ENCODE measurements around the gene TMEM129. TPM values are rescaled to one million over a fixed set of nuclear protein-coding genes. Genes with fewer than 3 reads are reported as not detected.

Gene TMEM129
- total RNA-seq, 1 experiment from 2014 or later = 29.8 TPM

DNA sequence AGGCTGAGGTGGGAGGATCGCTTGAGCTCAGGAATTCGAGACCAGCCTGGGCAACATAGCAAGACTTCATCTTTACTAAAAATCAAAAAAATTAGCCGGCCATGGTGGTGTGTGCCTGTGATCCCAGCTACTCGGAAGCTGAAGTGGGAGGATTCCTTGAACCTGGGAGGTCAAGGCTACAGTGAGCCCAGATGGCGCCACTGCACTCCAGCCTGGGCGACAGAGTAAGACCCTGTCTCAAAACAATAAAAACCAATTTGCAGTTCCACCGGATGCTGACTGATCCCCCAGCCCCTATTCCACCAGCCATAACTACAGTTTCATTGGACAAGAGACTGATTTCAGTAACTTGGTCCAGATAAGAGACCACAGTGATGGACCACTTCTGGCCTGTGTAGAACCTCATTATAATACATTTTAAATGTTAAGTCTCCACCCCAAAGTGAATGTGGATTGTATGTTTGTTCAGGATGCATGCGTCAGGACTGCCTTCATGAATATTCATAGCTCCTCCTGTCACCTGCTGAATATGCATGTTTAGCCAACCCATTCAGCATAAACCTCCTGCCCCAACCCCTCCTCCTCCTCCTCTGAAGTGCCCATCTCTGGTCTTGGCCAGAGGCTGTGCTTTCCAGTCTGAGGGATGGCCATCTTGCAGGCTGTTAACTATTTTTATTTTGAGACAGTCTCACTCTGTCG is 6.7 kb downstream of the TMEM129 start:
- intact Hi-C loops (cut with micrococcal nuclease; ENCODE audit: unreplicated experiment) = no loop called here
- peak overlapping the region; percentile 88 for H3K4me3 Mint-ChIP-seq (ENCODE audit: low read depth, unreplicated experiment)
- peaks cover 12% of the 10 kb centered on the region for H3K4me1 Mint-ChIP-seq (ENCODE audit: low read depth, unreplicated experiment)
- H3K36me3 Mint-ChIP-seq (ENCODE audit: insufficient read depth, unreplicated experiment) = peaks cover 73% of the 10 kb centered on the region
- TF ChIP-seq CTCF (IDR thresholded peaks at IDR 0.05; ENCODE audit: unreplicated experiment) = no peak
- CTCF ChIA-PET = no interaction called here
- H3K9me3 Mint-ChIP-seq (ENCODE audit: low read depth, unreplicated experiment) = no peaks in the 10 kb centered on the region
- no TSS peak for BruUV-seq (replicated peaks)
- H3K27ac Mint-ChIP-seq (ENCODE audit: unreplicated experiment) = no peak overlapping the region
- H3K27me3 Mint-ChIP-seq (ENCODE audit: unreplicated experiment) = no peaks in the 10 kb centered on the region
- no peak for DNase-seq

GRCh38 chr4:1713003-1713851 is 7.9 kb downstream of the TMEM129 start:
- intact Hi-C loops (cut with micrococcal nuclease; ENCODE audit: unreplicated experiment) = no loop called here
- Mint-ChIP-seq H3K4me3 (ENCODE audit: low read depth, unreplicated experiment) (peak overlapping the region; percentile 88), H3K36me3 (ENCODE audit: insufficient read depth, unreplicated experiment) (peaks cover 71% of the 10 kb centered on the region), H3K4me1 (ENCODE audit: low read depth, unreplicated experiment) (peaks cover 21% of the 10 kb centered on the region), H3K27ac (ENCODE audit: unreplicated experiment) (peak overlapping the region; percentile 92), H3K9me3 (ENCODE audit: low read depth, unreplicated experiment) (no peaks in the 10 kb centered on the region), H3K27me3 (ENCODE audit: unreplicated experiment) (no peaks in the 10 kb centered on the region)
- no peak for TF ChIP-seq CTCF (IDR thresholded peaks at IDR 0.05; ENCODE audit: unreplicated experiment)
- CTCF ChIA-PET = interaction anchor here (0.5 kb wide), 1 partner anchor 291 kb away, joined by 4 read pairs; no protein-coding TSS in a partner anchor
- TSS peak; percentile 75 for BruUV-seq (replicated peaks)
- peak; percentile 47 for DNase-seq

GRCh38 chr4:1712216-1713002 is 8.7 kb downstream of the TMEM129 start, which contains the start of gene SLBP:
SLBP (minus strand) TSS chr4:1712319; CDS start chr4:1712188, 131 bp downstream.
- CTCF ChIA-PET = interaction anchor here (0.5 to 1.0 kb wide), 5 partner anchors 12 to 292 kb away, joined by 4 to 5 read pairs (median 5); no protein-coding TSS in a partner anchor
- peak; percentile 96 for DNase-seq
- Mint-ChIP-seq H3K36me3 (ENCODE audit: insufficient read depth, unreplicated experiment) (peaks cover 66% of the 10 kb centered on the region), H3K27ac (ENCODE audit: unreplicated experiment) (peak within 1 kb of the TSS; percentile 92), H3K9me3 (ENCODE audit: low read depth, unreplicated experiment) (no peaks in the 10 kb centered on the region), H3K4me3 (ENCODE audit: low read depth, unreplicated experiment) (peak within 1 kb of the TSS; percentile 88), H3K27me3 (ENCODE audit: unreplicated experiment) (no peaks in the 10 kb centered on the region), H3K4me1 (ENCODE audit: low read depth, unreplicated experiment) (peaks cover 21% of the 10 kb centered on the region)
- TF ChIP-seq CTCF (IDR thresholded peaks at IDR 0.05; ENCODE audit: unreplicated experiment) = no peak
- no TSS peak for BruUV-seq (replicated peaks)
- intact Hi-C loops (cut with micrococcal nuclease; ENCODE audit: unreplicated experiment) = no loop called here

DNA sequence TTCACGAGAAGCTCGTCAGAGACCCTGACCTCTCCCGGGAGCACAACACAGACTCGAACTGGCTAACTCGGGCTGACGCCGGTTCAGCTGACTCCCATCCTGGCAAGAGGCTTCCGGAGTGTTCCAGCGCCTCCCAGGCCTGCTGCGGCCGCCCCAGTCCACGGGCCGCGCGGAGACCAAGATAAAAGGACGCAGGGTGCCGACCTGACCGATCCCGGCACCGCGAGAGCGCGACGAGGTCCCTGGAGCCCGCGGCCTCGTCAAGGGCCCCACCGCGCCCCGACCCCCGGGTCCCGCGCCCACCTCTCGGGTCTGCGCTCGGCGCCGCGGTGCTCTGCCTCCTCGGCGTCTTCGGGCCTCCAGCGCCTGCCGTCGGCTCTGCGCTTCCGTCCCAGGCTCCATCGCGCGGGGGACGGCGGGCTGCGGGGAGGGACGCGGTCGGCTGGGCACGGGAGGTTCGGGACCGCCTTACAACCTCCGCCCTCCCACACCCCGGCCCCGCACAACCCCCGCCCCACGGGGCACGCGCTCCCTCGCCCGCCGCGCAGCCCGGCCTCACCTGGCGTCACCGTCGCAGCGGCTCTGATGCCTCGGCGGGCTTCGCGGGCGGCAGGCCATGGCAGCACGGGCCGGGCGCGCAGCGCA is 9.4 kb downstream of the TMEM129 start:
- BruUV-seq (replicated peaks) = no TSS peak
- no peaks in the 10 kb centered on the region for H3K27me3 Mint-ChIP-seq (ENCODE audit: unreplicated experiment)
- CTCF ChIA-PET = interaction anchor here (0.6 to 1.0 kb wide), 3 partner anchors 11 to 25 kb away, joined by 4 to 5 read pairs (median 5); no protein-coding TSS in a partner anchor

More for the DNA sequence above, 9.4 kb downstream of the TMEM129 start:
- Mint-ChIP-seq H3K9me3 (ENCODE audit: low read depth, unreplicated experiment) (no peaks in the 10 kb centered on the region), H3K36me3 (ENCODE audit: insufficient read depth, unreplicated experiment) (peaks cover 67% of the 10 kb centered on the region), H3K4me1 (ENCODE audit: low read depth, unreplicated experiment) (peaks cover 21% of the 10 kb centered on the region), H3K27ac (ENCODE audit: unreplicated experiment) (peak overlapping the region; percentile 58), H3K4me3 (ENCODE audit: low read depth, unreplicated experiment) (peak overlapping the region; percentile 88)
- intact Hi-C loops (cut with micrococcal nuclease; ENCODE audit: unreplicated experiment) = no loop called here
- no peak for DNase-seq
- TF ChIP-seq CTCF (IDR thresholded peaks at IDR 0.05; ENCODE audit: unreplicated experiment) = no peak
